Gastroesophageal sphincter (tissue), 3 donors: ENCODE results near the gene TST.

ENCODE experiments used
- CTCF ChIP-seq, 4 experiments: fragments of 200-600 bp in 2 of 4; fragments of 450-650 bp in 2 of 4; sonication (generic) in 1 of 4; IDR thresholded peaks; one replicate each; pipeline ENCODE4 v1.5.1; 2017 to 2019; ENCODE audit warnings: antibody characterized with exemption in 4 of 4, mild to moderate bottlenecking in 2 of 4, moderate library complexity in 2 of 4
- POLR2A ChIP-seq, 2 donors: fragments of 450-650 bp; IDR thresholded peaks; one replicate each; pipeline ENCODE4 v1.6.1; 2017; ENCODE audit warnings: antibody characterized with exemption in 2 of 2, mild to moderate bottlenecking in 2 of 2, moderate library complexity in 1 of 2

GRCh38 chr22:37024339-37025157 lies 5.3 kb upstream of the TST start:
- TF ChIP-seq CTCF (IDR thresholded peaks at IDR 0.05) (no peak), POLR2A (IDR thresholded peaks at IDR 0.05) (no peak)
